K562 treated with DMSO at 1 percent for 48 hours (cell line): Measurements from ENCODE around the gene ST8SIA5. TPM values are rescaled to one million over a fixed set of nuclear protein-coding genes. Genes with fewer than 3 reads are reported as not detected.

Experiments
- total RNA-seq: library from RNA; unstranded; fragments of 300-600 nt; gene quantifications from 2 replicates; pipeline ENCODE4 v1.2.3, GENCODE V29; 2022; ENCODE audit warnings: low replicate concordance; ENCODE audit errors: extremely low read depth

Gene ST8SIA5
- not detected in 2 replicates for total RNA-seq

GRCh38 chr18:46756559-46757201 is at the start of gene ST8SIA5:
Gene ST8SIA5 (minus strand): TSS chr18:46757053. CDS start chr18:46756508, 545 bp downstream.

GRCh38 chr18:46657115-46657955 is 99.5 kb downstream of the ST8SIA5 start, which contains the start of gene LOXHD1:
Gene LOXHD1 (minus strand): TSS chr18:46657220. CDS start chr18:46657033, 187 bp downstream.

Other genes with a start within 250 kb of the ST8SIA5 start
- gene LOXHD1, start 99.8 kb downstream of the ST8SIA5 start, total RNA-seq: not detected in 2 replicates
- not detected in 2 replicates for gene PIAS2, start 160.5 kb upstream of the ST8SIA5 start, total RNA-seq
- gene KATNAL2, start 160.5 kb upstream of the ST8SIA5 start, total RNA-seq: not detected in 2 replicates